ENCODE results near the gene ADD1. TPM values are rescaled to one million over a fixed set of nuclear protein-coding genes. Genes with fewer than 3 reads are reported as not detected.
A peak's percentile ranks its signal among the peaks of the same experiment; 100 is the strongest.

The ADD1 gene
- total and polyA plus RNA-seq, 2 of the 13 experiments (the other 11 are each of a cell fraction or from before 2014, with no cell fraction given) = 73.9 to 122 TPM

GRCh38 chr4:2797545-2798305 is 45.9 kb upstream of the ADD1 start (continued):
- no peak for TF ChIP-seq SALL2 (CRISPR knock-in tag; IDR thresholded peaks at IDR 0.05)
- no peak for TF ChIP-seq RFX3 (CRISPR knock-in tag; IDR thresholded peaks at IDR 0.05)
- TF ChIP-seq HNRNPL (IDR thresholded peaks at IDR 0.05; ENCODE audit: low read depth, low read length) = peak; percentile 86
- no peak for TF ChIP-seq MIER2 (CRISPR knock-in tag; IDR thresholded peaks at IDR 0.05)
- no peak for TF ChIP-seq ATF3 (CRISPR knock-in tag; IDR thresholded peaks at IDR 0.05)
- TF ChIP-seq NFYC (CRISPR knock-in tag; IDR thresholded peaks at IDR 0.05) = no peak
- no peak for TF ChIP-seq ARHGAP35 (CRISPR knock-in tag; IDR thresholded peaks at IDR 0.05; ENCODE audit: borderline replicate concordance)
- TF ChIP-seq AKAP8 (CRISPR knock-in tag; IDR thresholded peaks at IDR 0.05) = 0 out of 2 replicates have a peak, but pooled peaks have one; percentile 10
- TF ChIP-seq ZNF790 (CRISPR knock-in tag; IDR thresholded peaks at IDR 0.05; ENCODE audit: borderline replicate concordance) = no peak
- TF ChIP-seq KLF12 (CRISPR knock-in tag; IDR thresholded peaks at IDR 0.05; ENCODE audit: borderline replicate concordance) = no peak
- no peak for TF ChIP-seq ZNF34 (CRISPR knock-in tag; IDR thresholded peaks at IDR 0.05; ENCODE audit: borderline replicate concordance)
- TF ChIP-seq KAT2B (IDR thresholded peaks at IDR 0.05; ENCODE audit: borderline replicate concordance, low read depth, low read length) = no peak
- TF ChIP-seq RAD51 (IDR thresholded peaks at IDR 0.05; ENCODE audit: borderline replicate concordance) = no peak
- TF ChIP-seq GTF2F1 (IDR thresholded peaks at IDR 0.05; ENCODE audit: low read length) = no peak
- TF ChIP-seq MTF2 (CRISPR knock-in tag; IDR thresholded peaks at IDR 0.05; ENCODE audit: borderline replicate concordance) = no peak
- no peak for TF ChIP-seq SAP130 (CRISPR knock-in tag; IDR thresholded peaks at IDR 0.05; ENCODE audit: low read depth)
- TF ChIP-seq MAFF (IDR thresholded peaks at IDR 0.05; ENCODE audit: low read depth, low read length) = no peak
- TF ChIP-seq ZFP62 (CRISPR knock-in tag; IDR thresholded peaks at IDR 0.05) = no peak
- TF ChIP-seq, protein P1, sequence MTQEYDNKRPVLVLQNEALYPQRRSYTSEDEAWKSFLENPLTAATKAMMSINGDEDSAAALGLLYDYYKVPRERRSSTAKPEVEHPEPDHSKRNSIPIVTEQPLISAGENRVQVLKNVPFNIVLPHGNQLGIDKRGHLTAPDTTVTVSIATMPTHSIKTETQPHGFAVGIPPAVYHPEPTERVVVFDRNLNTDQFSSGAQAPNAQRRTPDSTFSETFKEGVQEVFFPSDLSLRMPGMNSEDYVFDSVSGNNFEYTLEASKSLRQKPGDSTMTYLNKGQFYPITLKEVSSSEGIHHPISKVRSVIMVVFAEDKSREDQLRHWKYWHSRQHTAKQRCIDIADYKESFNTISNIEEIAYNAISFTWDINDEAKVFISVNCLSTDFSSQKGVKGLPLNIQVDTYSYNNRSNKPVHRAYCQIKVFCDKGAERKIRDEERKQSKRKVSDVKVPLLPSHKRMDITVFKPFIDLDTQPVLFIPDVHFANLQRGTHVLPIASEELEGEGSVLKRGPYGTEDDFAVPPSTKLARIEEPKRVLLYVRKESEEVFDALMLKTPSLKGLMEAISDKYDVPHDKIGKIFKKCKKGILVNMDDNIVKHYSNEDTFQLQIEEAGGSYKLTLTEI (CRISPR knock-in tag; conservative IDR thresholded peaks at IDR 0.05) = no peak
- TF ChIP-seq ZFX (CRISPR knock-in tag; IDR thresholded peaks at IDR 0.05; ENCODE audit: low read depth) = no peak
- no peak for TF ChIP-seq PLRG1 (conservative IDR thresholded peaks at IDR 0.05)
- TF ChIP-seq, protein P2, sequence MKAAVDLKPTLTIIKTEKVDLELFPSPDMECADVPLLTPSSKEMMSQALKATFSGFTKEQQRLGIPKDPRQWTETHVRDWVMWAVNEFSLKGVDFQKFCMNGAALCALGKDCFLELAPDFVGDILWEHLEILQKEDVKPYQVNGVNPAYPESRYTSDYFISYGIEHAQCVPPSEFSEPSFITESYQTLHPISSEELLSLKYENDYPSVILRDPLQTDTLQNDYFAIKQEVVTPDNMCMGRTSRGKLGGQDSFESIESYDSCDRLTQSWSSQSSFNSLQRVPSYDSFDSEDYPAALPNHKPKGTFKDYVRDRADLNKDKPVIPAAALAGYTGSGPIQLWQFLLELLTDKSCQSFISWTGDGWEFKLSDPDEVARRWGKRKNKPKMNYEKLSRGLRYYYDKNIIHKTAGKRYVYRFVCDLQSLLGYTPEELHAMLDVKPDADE (CRISPR knock-in tag; IDR thresholded peaks at IDR 0.05) = no peak
- TF ChIP-seq NFKBIZ (CRISPR knock-in tag; IDR thresholded peaks at IDR 0.05) = no peak
- no peak for TF ChIP-seq ZNF7 (CRISPR knock-in tag; IDR thresholded peaks at IDR 0.05)
- 0 out of 2 replicates have a peak, but pooled peaks have one; percentile 4 for TF ChIP-seq GABPB1 (CRISPR knock-in tag; IDR thresholded peaks at IDR 0.05)
- TF ChIP-seq AGO2 (optimal IDR thresholded peaks at IDR 0.05; ENCODE audit: low read depth, low read length) = peak; percentile 44
